Measurements from ENCODE around the gene KCNC3.

DNA sequence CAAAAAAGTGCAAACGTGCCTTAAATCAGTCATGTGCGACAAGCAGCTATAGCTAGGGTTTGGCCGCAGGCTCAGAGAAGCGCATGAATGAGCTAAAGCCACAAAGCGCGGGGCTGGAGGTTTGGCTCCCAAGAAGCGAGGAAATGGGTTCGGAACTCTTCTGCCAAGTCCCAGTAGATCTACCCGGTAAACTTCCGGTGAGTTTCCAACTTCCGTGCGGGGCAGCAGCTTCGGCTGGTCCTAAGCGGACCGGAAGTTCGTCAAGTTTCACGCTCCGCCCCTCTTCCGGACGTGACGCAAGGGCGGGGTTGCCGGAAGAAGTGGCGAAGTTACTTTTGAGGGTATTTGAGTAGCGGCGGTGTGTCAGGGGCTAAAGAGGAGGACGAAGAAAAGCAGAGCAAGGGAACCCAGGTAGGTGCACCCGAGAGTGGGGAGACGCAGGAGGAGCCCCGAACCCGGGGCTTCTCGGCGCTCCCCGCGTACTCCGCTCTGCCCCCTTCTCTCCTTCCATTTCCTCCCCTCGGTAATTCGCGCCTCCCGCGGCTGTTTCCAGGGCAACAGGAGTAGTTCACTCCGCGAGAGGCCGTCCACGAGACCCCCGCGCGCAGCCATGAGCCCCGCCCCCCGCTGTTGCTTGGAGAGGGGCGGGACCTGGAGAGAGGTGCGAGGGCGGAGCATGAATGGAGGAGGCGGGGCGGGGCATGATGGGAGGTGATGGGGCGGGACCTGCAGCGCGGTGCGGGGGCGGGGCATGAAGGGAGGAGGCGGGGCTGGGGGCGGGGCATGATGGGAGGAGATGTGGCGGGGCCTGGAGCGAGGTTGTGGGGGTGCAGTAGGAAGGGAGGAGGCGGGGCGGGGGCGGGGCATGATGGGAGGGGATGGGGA lies 47.2 kb upstream of the KCNC3 start, which contains the start of gene NR1H2:
- TF ChIP-seq POLR2AphosphoS5 (IDR thresholded peaks at IDR 0.05; ENCODE audit: low read depth) (peak; percentile 63), CTCF (conservative IDR thresholded peaks at IDR 0.05; ENCODE audit: low read depth in 2 of 2) (no peak), EZH2phosphoT487 (IDR thresholded peaks at IDR 0.05; ENCODE audit: unreplicated experiment) (no peak), EZH2 (IDR thresholded peaks at IDR 0.05; ENCODE audit: low read depth, unreplicated experiment) (no peak), JUNB (IDR thresholded peaks at IDR 0.05; ENCODE audit: unreplicated experiment) (no peak), NANOG (IDR thresholded peaks at IDR 0.05; ENCODE audit: borderline replicate concordance) (no peak), ZNF331 (CRISPR knock-in tag; IDR thresholded peaks at IDR 0.05; ENCODE audit: low read depth) (no peak), CREB1 (CRISPR knock-in tag; IDR thresholded peaks at IDR 0.05; ENCODE audit: low read depth) (peak; percentile 94), ETS1 (IDR thresholded peaks at IDR 0.05) (peak; percentile 89)
- TF ChIP-seq, protein P1, sequence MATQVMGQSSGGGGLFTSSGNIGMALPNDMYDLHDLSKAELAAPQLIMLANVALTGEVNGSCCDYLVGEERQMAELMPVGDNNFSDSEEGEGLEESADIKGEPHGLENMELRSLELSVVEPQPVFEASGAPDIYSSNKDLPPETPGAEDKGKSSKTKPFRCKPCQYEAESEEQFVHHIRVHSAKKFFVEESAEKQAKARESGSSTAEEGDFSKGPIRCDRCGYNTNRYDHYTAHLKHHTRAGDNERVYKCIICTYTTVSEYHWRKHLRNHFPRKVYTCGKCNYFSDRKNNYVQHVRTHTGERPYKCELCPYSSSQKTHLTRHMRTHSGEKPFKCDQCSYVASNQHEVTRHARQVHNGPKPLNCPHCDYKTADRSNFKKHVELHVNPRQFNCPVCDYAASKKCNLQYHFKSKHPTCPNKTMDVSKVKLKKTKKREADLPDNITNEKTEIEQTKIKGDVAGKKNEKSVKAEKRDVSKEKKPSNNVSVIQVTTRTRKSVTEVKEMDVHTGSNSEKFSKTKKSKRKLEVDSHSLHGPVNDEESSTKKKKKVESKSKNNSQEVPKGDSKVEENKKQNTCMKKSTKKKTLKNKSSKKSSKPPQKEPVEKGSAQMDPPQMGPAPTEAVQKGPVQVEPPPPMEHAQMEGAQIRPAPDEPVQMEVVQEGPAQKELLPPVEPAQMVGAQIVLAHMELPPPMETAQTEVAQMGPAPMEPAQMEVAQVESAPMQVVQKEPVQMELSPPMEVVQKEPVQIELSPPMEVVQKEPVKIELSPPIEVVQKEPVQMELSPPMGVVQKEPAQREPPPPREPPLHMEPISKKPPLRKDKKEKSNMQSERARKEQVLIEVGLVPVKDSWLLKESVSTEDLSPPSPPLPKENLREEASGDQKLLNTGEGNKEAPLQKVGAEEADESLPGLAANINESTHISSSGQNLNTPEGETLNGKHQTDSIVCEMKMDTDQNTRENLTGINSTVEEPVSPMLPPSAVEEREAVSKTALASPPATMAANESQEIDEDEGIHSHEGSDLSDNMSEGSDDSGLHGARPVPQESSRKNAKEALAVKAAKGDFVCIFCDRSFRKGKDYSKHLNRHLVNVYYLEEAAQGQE (IDR thresholded peaks at IDR 0.05; ENCODE audit: unreplicated experiment): no peak
